Astrocyte of the cerebellum (primary cell): ENCODE measurements around the gene KRT80.

ENCODE experiments used
- DNase-seq: peaks from one replicate; pipeline ENCODE4 v3.0.0-alpha.2; 2011; ENCODE audit warnings: low read depth
- H3K4me3 ChIP-seq: 2 replicates; pipeline ENCODE4 v1.5.1; 2011; ENCODE audit warnings: mild to moderate bottlenecking, low read depth, low read length, moderate library complexity
- in situ Hi-C: cut with HindIII; loops from 2 replicates; pipeline ENCODE4 v1.10.0; 2017; ENCODE audit warnings: low sequenced_read_pairs
- TF ChIP-seq, protein P1 (sequence below): IDR thresholded peaks from 2 replicates; pipeline ENCODE4 v1.5.1; 2012; ENCODE audit warnings: low read length, low read depth, moderate library complexity, mild to moderate bottlenecking; ENCODE audit errors: missing control alignments

Gene KRT80

DNA sequence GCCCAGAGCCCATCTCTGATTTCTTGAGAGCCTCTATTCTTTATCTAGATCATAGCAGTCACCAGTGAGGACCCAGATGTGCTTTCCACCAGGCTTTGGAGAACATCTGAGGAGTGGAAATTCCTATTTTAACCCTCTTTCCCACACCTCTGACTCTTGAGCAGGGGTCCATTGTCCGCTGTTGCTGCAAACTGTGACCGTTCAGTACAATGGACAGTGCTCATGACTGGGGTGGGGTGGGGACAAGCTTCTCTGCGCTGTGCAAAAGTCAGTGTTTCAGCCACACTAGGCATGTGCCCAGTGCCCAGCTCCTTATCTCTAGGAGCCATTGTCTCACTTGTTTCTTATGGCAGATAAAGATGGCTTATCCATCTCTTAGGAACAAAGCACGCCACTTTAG is 24.3 kb upstream of the KRT80 start:
- no peak overlapping the region for H3K4me3 ChIP-seq
- TF ChIP-seq, protein P1, sequence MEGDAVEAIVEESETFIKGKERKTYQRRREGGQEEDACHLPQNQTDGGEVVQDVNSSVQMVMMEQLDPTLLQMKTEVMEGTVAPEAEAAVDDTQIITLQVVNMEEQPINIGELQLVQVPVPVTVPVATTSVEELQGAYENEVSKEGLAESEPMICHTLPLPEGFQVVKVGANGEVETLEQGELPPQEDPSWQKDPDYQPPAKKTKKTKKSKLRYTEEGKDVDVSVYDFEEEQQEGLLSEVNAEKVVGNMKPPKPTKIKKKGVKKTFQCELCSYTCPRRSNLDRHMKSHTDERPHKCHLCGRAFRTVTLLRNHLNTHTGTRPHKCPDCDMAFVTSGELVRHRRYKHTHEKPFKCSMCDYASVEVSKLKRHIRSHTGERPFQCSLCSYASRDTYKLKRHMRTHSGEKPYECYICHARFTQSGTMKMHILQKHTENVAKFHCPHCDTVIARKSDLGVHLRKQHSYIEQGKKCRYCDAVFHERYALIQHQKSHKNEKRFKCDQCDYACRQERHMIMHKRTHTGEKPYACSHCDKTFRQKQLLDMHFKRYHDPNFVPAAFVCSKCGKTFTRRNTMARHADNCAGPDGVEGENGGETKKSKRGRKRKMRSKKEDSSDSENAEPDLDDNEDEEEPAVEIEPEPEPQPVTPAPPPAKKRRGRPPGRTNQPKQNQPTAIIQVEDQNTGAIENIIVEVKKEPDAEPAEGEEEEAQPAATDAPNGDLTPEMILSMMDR, result no peak
- no peak for DNase-seq
- in situ Hi-C loops, result no loop called here

DNA sequence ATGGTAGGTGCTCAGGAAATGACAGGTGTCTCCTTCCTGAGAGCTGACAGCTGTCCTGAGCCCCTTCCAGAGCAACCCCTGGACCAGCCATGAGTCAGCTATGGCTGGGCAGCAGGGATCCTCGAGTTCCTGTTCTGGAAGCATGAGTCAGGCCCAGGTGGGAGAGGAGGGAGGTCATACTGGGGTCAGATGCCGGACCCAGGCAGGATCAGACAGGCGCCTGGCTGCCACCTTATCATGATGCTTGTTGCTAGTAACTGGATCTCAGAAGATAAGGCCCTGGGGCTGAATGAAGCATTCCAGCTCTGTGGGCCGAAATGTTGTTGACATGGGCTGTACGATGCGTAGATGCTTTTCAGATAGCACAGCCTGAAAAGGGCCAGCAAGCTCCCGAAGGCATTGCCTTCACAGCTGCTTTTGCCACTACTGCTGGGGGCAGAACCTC is 23.8 kb upstream of the KRT80 start:
- TF ChIP-seq, protein P1, result no peak
- in situ Hi-C loops, result no loop called here

DNA sequence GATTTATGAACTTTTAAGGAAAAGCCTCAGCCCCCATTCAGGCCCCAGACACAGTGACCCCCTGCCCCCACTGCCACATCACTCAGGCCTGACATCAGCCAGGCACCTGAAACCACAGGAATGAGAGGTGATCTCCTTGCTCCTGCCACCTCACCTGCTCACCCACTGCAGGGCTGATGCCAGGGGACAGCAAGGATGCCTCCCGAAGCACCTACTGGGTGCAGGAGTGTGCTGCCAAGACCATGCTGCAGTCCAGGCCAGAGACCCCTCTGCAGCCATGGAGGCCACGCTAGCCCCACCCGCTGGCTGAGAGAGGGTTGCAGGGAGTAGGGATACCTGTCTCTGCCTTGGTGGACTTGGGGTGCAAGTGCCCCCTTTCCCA is 22.6 kb upstream of the KRT80 start:
- in situ Hi-C loops, result loop anchor here (5.0 kb wide), 1 partner anchor 68 kb away; no protein-coding TSS in a partner anchor
- TF ChIP-seq, protein P1, result peak; percentile 54
- DNase-seq, result no peak
- H3K4me3 ChIP-seq, result no peak overlapping the region

More for the DNA sequence above, 23.8 kb upstream of the KRT80 start:
- DNase-seq, result no peak
- H3K4me3 ChIP-seq, result no peak overlapping the region

DNA sequence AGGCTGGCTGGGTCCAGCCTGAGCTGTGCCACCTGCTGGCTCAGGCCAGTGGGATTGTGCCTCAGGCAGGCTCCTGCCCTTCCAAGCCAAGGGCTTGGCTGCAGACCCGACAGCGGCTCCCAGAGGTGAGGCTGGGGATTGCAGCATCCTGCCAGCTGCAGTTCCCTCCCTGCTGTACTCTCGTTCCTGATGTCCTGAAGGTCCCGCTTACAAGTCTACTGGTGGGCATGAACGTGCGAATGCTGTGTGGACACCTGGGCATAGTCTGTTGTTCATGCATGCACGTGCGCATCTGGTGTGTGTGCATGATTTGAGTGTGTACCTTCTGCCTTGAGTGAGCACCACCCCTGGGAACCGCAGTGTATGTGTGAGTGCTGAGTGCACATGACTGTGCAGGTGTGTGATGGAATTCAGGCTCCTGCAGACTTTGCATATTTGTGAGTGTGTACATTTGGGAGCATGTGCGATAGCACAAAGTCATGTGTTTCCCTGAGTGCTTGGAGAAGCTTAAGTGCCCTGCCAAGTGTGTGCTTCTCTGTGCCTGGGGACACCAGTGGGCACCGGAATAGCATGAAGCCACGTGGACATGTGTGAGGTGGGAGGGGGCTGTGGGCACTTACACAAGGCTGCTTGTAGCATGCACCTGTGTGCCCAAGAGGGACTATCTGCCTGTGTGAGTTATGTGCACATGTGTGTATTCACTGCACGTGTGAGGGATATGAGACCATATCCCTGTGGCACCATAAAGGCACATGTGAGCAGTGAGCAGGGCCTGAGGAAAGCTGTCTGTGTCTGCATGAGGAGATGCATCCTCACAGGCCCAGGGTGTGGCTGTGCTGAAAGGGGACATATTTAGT is 22.0 kb upstream of the KRT80 start:
- TF ChIP-seq, protein P1, result peak; percentile 99
- in situ Hi-C loops, result loop anchor here (5.0 kb wide), 1 partner anchor 69 kb away; no protein-coding TSS in a partner anchor
- DNase-seq, result peak; percentile 42
- no peak overlapping the region for H3K4me3 ChIP-seq

DNA sequence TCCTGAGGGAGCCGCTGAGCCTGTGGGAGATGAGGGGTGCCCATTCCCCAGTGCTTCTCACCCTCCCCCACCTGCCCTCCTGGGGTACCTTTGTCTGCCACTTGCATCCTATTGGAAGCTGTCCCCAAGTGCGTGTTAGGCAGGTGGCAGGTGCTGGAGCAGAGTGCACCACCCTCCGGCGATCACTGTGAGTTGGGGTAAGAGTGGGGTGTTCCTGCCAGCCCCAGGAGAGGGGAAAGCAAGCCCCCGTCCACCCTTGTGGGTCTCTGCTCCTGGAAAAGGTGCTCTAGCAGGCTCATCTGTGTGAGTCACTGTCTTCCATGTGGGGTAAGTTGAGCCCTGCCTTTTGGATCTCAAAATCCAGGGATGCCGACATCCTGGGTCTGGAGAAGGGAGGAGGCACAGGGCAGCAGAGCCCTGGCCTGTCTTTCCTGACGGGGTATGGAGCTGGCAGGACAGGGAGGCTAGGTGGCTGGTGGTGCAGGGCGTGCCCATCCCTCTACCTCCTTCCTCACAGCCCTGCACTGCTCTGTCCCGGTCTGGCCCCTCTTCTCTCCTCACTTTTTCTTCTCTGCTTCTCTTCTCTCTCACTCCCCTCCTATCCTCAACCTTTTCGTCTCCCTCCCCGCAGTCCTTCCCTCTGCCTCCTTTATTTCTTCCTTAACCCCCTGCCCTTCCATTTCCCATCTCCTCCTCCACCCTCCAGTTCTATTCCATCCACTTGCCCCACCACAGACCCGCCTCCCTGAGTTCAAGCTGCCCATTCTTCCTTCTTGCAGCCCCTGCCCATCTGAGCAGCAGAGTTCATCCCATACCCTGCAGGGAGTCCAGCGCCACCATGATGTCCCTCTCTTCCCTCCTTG is 21.1 kb upstream of the KRT80 start:
- H3K4me3 ChIP-seq, result no peak overlapping the region
- no peak for DNase-seq
- TF ChIP-seq, protein P1, result no peak
- in situ Hi-C loops, result loop anchor here (5.0 kb wide), 1 partner anchor 69 kb away; no protein-coding TSS in a partner anchor

DNA sequence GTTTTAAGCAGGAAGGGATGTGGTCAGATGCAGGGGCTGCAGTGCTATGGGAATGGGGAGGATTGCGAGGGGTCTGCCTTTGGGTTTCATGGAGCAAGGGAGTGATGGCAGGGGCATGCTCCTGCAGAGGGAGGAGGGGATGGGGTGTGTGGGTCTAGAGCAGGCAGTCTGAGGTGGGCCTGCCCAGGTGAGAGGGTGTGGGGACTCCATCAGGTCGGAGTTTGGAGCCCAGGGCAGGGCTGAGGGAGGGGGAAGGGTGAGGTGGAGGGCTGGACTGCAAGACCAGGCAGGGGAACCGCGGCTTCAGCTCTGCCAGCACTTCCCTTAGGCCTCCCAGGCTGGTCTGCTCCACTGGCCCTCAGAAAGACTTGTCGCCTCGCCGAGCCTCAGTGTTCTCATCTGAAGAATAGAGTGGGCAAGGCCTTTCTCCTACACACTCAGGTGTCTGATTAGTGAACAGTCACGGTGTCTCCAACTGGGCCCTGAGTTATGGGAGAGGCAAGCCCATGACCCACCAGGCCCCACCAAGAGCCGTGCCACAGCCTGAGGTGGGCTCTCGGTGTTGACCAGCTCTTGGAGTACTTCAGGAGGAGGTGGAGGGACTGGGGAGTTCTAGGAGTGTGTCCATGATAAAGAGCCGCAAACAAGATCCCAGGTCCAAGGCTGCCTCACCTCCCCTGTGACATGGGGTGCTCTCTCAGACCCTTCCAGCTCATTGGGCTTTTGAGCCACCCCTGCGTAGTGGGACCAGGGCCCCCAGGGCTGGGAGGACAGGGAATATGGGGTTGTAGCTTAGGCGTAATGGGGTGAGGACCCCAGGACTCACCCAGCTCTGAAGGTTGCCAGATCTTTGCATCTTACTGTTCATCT is 20.1 kb upstream of the KRT80 start:
- in situ Hi-C loops, result loop anchor here (5.0 kb wide), 1 partner anchor 70 kb away; no protein-coding TSS in a partner anchor
- TF ChIP-seq, protein P1, result no peak
- DNase-seq, result no peak
- H3K4me3 ChIP-seq, result no peak overlapping the region
